GM18868 (cell line): ENCODE measurements around the gene ZNF302.
"Not testable (repeated sequence)": the region's sequence is repeated elsewhere in the genome, so short reads cannot be mapped to it uniquely, and the experiment has no call there.

Experiments used
- ATAC-seq: cut with Tn5 transposase; IDR thresholded peaks from one replicate; pipeline ENCODE4 v1.9.1; 2021; ENCODE audit warnings: mild to moderate bottlenecking, moderate library complexity; ENCODE audit not compliant: unreplicated experiment

Gene ZNF302

GRCh38 chr19:34669305-34669704, 8.2 kb upstream of the ZNF302 start:
- no peak for ATAC-seq

GRCh38 chr19:34671972-34672371, 5.5 kb upstream of the ZNF302 start:
- ATAC-seq: no peak

GRCh38 chr19:34673590-34673989, 3.9 kb upstream of the ZNF302 start:
- ATAC-seq: no peak

- ATAC-seq: no peak
Measured at GRCh38 chr19:34675250-34675649, 2.2 kb upstream of the ZNF302 start.

- ATAC-seq: no peak
Measured at GRCh38 chr19:34675919-34676318, 1.6 kb upstream of the ZNF302 start.

- peak; percentile 50 for ATAC-seq
Measured at GRCh38 chr19:34676697-34677385, 637 bp upstream of the ZNF302 start, which contains the start of gene SCGB2B2. SCGB2B2 (minus strand) TSS chr19:34677159; CDS start chr19:34594563, 82,596 bp downstream.

- no peak for ATAC-seq
Measured at GRCh38 chr19:34678085-34678412, 571 bp downstream of the ZNF302 start.

GRCh38 chr19:34678421-34678820, 943 bp downstream of the ZNF302 start:
- ATAC-seq: no peak

GRCh38 chr19:34681478-34681877, 4.0 kb downstream of the ZNF302 start:
- ATAC-seq: no peak

GRCh38 chr19:34685266-34685665, 7.8 kb downstream of the ZNF302 start:
- ATAC-seq: not testable (repeated sequence)

GRCh38 chr19:34686455-34686854, 9.0 kb downstream of the ZNF302 start:
- ATAC-seq: no peak

- ATAC-seq: no peak
Measured at GRCh38 chr19:34687348-34687747, 9.9 kb downstream of the ZNF302 start.

- no peak for ATAC-seq
Measured at GRCh38 chr19:34688592-34688991, 11.1 kb downstream of the ZNF302 start.

- no peak for ATAC-seq
Measured at GRCh38 chr19:34690372-34690771, 12.9 kb downstream of the ZNF302 start.

- ATAC-seq: no peak
Measured at GRCh38 chr19:34692549-34692948, 15.1 kb downstream of the ZNF302 start.

GRCh38 chr19:34707661-34708060, 30.2 kb downstream of the ZNF302 start:
- no peak for ATAC-seq

- ATAC-seq: no peak
Measured at GRCh38 chr19:34711890-34712289, 34.4 kb downstream of the ZNF302 start.

- ATAC-seq: no peak
Measured at GRCh38 chr19:34712395-34713261, 35.1 kb downstream of the ZNF302 start.

- ATAC-seq: no peak
Measured at GRCh38 chr19:34713262-34713637, 35.8 kb downstream of the ZNF302 start.

GRCh38 chr19:34715357-34715756, 37.9 kb downstream of the ZNF302 start:
- no peak for ATAC-seq

- ATAC-seq: no peak
Measured at GRCh38 chr19:34722353-34722752, 44.9 kb downstream of the ZNF302 start.

- no peak for ATAC-seq
Measured at GRCh38 chr19:34725400-34725799, 47.9 kb downstream of the ZNF302 start.
